ENCODE results near the gene FBXW4.

The FBXW4 gene

DNA sequence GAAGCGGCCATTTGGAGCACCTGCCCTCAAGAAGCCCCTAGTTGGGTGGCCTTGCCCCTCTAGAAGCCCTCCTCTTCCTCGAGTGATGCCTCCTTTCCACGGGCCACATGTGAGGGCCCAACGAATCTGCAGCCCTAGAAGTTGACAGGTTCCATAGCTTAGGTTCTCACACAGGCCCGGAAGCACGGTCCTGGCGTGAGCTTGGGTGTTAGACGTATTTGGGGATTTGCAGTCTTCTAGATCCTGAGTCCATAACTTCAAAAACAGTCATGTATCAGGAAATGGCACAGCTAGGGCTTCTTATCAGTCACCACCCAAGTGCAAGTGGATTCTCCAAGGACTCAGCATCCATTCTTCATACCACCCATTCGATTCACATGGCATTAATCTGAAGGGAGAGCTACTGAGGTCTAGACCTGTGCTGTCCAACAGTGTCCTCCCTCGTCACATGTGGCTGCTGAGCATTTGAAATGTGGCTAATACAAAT, 477 bp upstream of the FBXW4 start:
- DNase-seq (ENCODE audit: low read depth): no peak

DNA sequence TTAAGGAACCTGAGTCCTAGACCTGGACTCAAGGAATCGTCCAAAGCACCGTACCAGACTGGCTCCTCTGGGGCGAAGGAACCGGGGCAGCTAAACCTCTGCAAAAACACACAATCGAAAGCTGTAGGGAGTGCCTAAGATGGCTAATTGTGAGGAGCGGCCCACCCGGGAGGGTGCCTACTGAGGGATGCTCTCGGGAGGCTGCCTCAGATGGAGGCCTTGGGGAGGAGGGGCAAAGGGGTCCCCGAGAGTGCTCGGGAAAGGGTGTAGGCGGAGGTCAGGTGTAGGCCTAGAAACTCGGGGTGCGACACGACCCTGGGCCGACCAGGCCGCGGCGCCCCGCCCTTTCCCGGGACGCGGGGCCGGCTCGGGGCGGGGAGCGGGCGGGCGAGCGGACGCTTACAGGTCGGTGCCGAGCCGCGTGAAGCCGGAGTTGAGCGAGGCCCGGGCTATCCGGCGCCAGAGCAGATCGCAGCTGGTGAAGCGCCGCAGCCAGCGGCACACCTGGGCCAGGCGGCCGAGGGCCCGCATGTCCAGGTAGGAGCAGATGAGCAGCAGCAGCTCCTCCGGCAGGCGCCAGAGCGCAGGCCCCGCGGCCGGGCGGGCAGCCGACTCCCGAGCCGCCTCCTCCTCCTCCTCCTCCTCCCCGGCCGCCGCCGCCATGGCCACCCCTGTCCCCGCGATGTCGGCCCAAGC, 844 bp downstream of the FBXW4 start:
- DNase-seq (ENCODE audit: low read depth): peak; percentile 60

DNA sequence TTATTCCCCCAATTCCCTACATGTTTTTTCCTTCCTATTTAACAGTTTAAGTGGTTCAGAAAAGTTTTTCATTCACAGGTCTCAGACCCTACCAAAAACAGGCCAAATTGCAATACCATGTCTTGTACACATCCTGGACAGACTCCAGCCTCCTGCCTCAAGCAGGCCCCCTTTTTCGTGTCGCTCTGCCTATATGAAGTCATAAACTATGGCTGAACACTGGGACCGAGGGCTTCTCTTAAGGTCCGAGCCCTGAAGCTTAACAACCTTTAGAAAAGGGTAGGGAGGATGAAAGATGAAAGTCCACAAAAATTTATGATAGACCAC, 1.4 kb downstream of the FBXW4 start:
- peak; percentile 67 for DNase-seq (ENCODE audit: low read depth)

DNA sequence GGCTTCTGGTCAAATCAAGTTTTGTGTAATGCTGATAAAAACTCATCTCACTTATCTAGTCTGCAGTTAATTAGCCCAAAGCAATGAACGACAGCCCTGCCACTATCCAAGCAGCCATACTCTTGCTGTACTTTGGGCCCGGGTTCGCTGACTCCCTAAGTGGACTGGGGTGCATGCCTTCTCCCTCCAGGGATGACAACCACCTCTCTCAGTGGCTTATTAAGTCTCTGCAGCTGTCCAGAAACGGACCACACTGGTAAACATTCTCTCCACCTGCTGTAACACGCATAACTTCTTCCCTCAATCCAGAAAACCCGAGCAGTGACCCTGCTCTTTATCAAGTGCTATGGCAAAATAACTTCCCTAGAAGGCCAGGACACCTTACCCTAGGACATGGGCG, 3.9 kb downstream of the FBXW4 start:
- no peak for DNase-seq (ENCODE audit: low read depth)

DNA sequence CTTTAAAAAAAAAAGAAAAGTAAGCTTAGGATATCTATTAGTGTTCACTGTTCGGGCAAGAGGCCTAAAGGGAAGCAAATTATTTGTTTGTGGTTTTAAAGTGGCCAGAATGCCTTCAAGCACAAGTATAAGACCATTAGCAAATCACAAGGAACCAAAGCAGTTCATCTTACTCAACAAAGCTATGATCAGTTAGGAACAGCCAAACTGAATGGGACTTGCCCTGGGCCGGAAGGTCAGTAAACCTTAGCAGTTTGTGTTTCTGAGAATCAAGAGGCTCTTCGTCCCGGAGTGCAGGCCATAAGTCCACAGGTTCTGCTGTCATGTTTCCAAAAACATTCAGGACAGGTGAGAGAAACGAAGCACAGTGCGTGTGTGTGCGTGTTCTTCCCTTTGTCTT, 4.5 kb downstream of the FBXW4 start:
- no peak for DNase-seq (ENCODE audit: low read depth)

DNA sequence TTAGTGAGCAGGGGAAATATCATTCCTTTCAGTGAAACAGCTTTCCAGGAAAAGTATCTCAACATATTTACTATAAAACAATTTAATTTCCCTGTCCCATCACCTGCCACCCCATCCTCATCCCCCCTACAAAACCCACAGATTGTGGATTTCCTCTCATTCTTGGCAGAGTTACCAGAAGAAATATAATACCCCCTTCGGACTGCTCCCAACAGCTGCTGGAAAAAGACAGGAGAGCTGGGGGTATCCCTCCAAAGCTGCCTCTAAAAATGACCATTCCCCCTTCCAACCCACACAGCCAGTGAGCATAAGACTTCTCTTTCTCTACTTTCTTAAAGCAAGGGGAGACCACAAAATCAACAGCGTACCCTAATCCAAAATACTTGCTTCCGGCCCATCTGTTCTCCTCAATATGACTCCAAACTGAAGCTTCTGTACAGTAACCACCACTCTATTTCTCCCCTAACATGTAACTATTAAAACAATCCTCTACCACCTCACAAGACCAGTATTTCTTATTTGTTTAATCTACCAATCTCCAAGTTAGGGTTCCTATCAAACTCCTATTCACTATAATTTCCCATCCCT, 7.8 kb downstream of the FBXW4 start:
- DNase-seq (ENCODE audit: low read depth): no peak

DNA sequence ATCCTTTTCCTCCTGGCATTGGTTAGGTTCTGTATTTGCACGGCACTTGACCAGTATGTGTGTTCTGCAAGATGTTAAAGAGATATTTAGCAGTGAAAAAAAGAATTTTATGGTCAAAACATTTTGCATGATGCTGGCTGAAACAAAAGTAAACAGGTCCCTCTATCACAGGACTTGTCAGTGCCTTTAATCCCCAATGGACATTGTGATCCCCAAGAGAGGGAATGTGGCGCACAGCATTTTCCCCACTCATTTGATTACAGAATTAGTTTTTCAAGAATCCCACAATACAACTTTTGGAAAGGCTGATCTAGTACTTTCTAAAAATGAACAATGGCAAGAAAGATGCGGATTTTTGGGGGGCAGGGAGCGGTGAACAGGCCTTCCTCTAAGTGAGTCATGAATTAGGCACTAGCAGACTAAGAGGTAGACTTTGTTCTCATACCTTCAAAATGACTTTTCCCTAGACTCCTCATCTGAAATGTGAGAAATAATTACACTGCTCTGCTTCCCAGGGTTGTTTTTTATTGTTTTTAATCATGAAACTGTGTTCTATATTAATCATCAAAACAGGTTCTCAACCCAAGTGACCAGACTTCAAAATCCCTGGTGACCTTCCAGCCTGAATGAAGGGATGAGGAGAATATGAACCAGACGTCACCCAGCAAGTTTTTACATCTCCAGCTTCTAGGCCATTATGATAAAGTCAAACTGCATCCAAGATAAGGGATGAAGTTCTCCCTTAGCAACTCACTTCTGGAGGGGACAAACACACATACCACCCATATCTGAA, 8.6 kb downstream of the FBXW4 start:
- peak; percentile 52 for DNase-seq (ENCODE audit: low read depth)

DNA sequence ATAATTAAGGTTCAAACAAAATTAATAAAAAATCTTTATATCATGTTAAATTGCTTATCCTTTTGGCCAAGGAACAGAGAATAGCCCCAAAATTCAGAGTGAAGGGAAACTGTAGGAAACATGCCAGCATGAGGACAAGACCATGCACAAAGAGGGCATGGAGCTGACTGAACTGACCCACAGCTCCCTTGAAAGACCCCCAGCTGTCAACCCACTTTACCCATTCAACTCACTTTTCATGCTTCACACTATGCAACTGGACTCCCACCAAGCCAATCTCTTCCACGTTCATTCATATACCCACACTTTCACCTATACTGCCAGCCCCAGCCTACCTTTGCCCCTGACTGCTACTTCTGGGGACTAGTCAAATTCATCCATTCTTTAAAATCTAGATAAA, 10.2 kb downstream of the FBXW4 start:
- DNase-seq (ENCODE audit: low read depth): no peak

DNA sequence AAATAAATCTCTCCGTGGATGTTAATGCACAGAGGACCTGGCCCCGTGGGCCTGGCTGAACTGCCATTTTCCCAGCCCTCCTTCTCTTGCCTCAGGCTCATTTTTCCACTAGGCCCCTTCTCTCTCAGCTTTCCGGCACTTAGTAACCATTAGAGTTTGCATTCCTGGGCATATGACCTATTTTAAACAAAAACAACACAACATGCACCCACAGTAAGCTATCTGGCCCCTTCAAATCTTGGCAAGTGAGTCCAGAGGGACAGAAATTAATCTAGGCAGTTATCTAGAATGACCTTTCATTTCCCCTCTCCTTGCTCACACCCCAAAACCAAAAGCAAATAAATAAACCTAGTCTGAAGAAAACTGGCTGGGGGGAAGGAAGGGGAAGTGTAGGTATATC, 11.7 kb downstream of the FBXW4 start:
- peak; percentile 77 for DNase-seq (ENCODE audit: low read depth)

DNA sequence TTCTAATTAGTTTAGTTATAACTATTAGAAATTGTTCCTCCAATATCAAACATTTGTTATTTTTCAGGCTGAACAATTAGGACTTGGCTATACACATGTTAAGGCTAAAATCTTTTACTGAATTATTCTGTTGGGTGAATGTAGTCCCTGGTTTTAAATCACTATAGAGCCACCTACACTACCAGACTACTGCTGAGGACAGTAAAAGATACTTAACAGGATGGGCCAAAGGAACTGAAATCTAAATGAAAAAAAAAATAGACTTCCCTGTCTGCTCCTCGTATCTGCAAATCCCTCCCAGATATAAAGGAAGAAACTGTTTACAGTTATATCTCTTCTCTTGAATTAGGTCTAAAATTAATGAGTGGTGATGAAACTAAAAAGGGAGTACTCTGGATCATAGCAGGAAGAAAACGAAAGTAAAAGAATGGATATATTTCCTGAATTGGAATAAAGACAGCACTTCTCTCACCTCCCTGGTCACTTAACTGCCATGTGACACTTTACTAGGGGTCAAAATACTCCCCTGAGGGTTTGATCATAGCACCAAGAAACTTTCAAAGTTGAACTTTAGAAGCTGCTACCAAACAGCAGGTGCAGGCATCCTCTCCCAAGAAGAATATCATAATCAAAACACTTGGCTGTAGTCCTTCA, 12.7 kb downstream of the FBXW4 start:
- DNase-seq (ENCODE audit: low read depth): peak; percentile 22

DNA sequence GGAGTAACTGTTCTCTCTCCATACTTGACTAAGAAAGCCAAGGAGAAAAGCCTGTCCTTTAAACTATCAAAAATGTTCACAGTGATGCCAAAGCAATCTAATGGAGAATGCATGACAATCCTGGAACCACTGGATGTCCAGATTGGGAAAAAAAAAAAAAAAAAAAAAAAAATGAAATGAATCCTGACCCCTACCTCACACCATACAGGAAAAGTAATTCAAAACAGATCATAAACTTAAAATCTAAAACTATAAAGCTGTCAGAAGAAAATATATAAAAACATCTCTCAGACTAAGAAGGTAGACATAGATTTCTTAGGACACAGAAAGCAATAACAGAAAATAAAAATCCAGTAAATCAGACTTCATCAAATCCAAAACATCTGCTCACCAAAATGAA, 18.4 kb downstream of the FBXW4 start:
- DNase-seq (ENCODE audit: low read depth): no peak

DNA sequence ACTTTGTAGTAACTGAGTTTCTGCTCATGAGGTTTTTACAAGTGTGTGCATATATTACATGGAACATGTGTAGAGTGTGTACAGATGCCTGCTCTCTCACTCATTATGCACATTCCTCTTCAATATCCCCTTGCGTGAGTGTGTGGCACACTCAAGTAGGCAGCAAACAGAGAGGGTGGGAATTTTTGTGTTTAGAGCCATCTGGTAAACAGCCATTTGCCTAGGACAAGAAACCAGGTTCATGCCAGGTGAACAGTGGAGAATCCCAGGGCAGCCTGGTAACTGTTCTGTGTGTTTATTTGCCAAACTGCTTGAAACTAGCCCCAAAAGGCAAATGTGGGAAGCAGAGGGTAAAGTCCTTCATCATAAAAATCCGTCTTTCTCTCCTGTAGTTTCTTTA, 19.9 kb downstream of the FBXW4 start:
- DNase-seq (ENCODE audit: low read depth): no peak

DNA sequence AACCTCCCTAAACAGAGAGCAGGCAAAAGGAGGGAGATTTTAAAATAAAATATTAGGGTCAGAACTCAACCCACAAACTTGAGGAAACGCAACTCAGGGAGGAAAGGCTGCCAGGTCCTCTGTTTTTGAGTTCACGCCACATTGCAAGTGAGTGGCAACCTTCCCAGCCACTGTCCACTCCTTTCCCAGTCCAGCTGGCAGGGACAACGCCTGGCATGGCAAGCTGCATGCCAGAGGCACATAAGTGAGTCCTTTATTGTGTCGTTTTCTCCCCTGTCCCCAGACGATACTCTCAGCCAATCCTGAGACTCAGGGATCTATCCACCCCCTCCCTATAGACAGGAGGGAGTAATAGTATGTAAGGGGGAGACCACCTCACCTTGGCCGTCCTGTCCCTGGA, 22.4 kb downstream of the FBXW4 start:
- no peak for DNase-seq (ENCODE audit: low read depth)

DNA sequence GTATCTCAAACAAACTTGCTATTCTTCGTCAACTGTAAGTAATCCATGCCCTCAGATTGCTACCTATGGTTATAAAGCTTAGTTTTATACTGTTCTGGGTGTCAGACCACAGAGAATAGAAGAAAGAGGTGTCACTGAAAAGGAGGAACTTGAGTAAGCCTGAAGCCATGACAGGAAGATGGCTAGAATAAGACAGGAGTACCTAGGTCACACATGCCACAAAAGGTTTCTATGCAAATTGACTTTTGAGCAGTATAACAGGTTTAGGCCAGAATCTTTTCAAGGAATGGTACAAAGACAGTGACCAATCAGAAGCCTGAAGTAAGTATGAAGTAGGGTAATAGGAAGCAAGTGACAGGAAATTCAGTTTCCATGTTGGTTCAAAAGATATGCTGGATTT, 23.5 kb downstream of the FBXW4 start:
- DNase-seq (ENCODE audit: low read depth): no peak

DNA sequence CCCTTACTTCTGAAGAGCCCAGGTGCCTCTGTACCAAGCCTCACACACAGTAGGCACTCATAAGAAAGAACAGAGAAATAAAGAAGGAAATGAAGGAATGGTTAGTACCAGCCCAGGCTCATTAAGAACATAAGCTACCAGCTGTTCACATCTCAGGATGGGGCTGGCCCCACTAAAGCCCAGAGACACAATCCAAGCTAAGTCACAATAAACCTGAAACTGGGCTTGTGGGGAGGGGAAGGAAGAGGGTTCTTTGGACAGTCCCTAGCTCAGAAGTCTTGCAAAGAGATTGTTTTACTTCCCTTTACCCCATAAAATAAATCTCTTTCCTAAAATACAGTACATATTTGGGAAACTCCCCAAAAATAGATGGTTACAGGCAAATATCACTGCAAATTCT, 24.3 kb downstream of the FBXW4 start:
- no peak for DNase-seq (ENCODE audit: low read depth)

DNA sequence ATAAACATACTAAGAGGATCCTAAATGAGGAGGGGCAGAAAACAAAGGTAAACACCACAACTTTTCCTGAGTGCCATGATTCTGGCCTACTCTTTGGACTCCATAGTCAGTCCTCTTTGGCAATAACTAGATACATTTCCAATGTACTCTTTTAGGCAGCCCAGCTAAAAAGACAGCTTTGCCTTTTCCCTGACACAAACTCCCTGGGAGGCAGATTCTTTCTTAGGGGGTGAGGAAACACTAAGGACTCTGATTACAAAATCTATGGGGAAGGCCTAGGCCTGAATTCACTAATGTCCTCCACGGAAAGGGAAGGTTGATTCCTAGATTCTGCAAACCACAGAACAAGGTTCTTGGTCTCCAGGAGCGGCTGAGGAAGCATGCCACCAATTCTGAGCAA, 25.8 kb downstream of the FBXW4 start:
- DNase-seq (ENCODE audit: low read depth): no peak

DNA sequence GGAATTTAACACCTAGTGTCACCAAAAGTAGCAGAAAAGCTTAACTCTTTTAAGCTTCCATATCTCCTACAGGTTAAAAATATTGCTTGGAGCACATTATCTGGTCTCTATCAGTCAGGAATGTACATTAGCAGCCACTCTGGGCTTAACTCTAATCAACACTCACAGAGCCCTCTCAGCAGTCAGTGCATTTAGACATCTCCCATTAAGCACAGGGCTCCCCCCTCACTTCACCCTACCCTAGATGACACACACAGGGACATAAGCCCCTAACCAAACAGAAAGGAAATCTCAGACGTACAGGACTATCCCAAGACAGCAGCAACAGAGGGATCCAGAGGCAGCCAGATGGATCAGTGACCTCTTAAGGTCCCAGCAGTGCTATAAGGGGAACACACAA, 26.4 kb downstream of the FBXW4 start:
- DNase-seq (ENCODE audit: low read depth): no peak

DNA sequence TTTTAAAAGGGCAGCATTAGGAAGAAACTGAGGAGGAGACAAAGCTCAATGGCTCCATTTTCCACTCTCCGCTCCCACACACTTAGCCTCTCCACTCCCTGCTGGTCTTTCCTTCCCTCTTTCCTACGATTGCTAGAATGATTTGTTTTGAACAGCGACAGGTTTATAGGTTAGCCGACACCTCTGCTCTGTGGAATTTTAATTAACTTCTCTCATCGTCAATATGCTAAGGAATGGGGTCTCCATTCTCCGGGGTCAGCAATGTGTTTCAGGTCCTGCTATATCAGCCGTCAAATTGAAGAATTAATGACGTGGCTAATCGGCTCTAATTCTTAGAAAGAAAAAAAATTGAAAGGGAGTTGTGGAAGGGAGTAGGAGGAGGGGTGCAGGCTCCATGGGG, 28.9 kb downstream of the FBXW4 start:
- no peak for DNase-seq (ENCODE audit: low read depth)

DNA sequence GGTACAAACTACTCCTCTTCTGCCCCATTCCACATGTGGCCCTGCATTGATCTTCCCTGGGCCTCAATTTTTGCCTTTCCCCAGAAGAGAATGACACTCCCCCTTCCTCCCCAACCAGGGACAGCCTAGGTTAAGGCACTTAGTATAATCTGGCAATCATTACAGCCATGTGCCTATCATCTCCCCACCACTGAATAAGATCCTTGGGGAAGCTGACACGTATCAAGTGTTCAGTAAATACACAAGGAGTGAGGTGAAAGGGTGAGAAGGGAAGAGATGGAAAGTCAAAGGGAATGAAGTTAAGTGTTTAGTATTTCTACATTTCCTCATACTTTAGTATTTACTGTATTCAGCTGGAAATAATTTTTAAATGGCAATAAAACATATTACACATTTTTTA, 31.9 kb downstream of the FBXW4 start:
- DNase-seq (ENCODE audit: low read depth): no peak

DNA sequence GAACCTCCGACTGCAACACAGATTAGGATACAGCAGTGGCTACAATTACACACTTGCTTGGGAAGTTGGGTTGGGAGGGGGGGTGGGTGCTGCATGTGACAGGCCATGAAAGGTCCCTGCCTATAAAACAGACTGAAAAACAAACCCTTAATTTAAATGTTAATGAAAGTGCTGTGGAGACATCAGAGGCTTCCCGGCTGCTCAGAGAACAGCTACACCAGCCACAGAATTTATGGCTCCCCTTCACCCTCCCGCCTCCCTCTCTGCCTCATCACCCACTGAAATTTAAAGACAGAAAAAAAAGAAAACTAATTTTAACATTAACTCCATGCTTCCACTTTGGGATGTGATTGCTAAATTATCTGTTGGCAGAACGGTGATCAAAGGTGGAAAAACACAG, 34.7 kb downstream of the FBXW4 start:
- DNase-seq (ENCODE audit: low read depth): no peak

DNA sequence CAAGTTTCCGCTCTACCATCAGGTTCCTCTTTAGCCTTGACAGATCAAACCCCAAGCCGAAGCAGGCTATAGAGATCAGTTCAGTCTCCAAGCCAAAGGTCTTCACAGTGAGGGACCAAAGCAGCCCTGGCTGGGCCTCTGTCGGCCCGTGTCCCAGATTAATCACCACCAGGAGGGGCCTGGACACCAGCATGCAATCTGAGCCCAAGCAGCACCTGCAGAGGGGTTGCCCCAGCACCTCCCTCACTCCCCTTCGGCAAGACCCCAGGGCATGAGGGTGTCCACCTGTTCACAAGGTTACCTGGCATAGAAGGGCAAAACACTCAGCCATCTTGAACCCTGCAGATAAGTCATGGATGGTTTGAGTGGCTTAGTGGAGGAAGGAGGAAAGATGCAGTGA, 36.0 kb downstream of the FBXW4 start:
- no peak for DNase-seq (ENCODE audit: low read depth)

DNA sequence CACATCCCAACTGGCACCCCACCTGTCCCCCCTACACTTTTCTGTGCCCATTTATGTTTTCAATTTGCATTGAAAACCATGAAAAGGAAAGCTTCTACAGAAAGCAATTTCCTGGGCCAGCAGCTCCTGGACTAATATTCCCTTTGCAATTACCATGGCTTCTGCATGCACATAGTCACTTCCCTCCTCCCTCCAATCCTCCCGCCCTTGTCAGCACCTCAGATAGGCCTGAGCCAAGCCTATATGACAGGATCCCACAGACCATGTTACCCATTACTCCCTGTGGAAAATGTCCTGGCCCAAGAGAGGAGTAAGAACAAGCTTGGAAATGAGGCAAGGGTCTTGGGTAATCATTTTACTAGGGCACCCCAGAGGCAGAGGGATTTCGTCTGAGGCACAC, 38.1 kb downstream of the FBXW4 start:
- DNase-seq (ENCODE audit: low read depth): no peak

DNA sequence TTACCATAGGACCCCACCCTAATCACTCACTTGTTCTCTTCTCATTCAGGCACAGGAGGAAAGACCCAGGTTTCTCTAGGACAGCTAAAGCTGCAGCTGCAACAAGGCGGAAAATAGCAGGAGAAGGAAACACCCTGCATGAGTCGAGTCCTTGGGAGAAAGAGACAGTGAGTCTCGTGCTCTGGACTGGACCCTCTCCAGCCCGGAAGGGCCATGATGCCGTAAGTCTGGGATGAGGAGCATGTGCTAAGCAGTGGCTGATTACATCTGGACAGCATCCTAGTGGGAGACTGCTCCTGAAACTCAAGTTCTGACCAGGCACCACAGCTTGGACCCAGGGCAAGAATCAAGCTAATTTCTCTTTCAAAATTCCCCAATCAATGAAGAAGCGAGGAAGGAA, 39.4 kb downstream of the FBXW4 start:
- peak; percentile 42 for DNase-seq (ENCODE audit: low read depth)
